ENCODE results near the gene PPP1R14C. TPM values are rescaled to one million over a fixed set of nuclear protein-coding genes. Genes with fewer than 3 reads are reported as not detected.
"Not testable (repeated sequence)": the region's sequence is repeated elsewhere in the genome, so short reads cannot be mapped to it uniquely, and the experiment has no call there.

The PPP1R14C gene
- total RNA-seq, 1 donor from 2014 or later: 0.26 TPM

DNA sequence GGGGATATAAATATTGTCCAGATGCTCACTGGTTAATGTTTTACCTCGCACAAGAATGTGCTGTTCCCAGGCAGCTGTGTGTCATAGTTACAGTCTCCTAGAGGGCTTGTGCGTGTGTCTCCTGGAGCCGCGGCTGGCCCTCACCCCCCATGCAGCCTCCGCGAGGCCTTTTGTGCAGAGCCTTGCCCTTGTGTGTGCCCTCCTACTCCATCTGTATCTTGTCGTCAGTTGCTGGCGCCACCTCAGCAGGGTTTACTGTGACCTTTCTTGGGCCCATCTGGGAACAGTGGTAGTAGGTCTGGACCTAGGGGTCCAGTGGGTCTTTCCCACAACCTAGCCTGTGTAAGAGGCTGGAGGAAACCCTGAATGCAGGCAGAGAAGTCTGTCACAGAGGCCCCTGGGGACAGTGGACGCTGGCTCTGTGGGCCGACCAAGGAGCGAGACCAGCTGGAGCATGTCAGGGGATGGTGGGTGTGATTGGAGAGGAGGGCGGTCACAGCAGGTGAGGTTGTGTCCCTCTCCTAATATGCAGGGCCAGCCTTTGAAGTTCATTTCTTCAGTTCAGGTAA, 35.2 kb downstream of the PPP1R14C start:
- TF ChIP-seq, protein P1, sequence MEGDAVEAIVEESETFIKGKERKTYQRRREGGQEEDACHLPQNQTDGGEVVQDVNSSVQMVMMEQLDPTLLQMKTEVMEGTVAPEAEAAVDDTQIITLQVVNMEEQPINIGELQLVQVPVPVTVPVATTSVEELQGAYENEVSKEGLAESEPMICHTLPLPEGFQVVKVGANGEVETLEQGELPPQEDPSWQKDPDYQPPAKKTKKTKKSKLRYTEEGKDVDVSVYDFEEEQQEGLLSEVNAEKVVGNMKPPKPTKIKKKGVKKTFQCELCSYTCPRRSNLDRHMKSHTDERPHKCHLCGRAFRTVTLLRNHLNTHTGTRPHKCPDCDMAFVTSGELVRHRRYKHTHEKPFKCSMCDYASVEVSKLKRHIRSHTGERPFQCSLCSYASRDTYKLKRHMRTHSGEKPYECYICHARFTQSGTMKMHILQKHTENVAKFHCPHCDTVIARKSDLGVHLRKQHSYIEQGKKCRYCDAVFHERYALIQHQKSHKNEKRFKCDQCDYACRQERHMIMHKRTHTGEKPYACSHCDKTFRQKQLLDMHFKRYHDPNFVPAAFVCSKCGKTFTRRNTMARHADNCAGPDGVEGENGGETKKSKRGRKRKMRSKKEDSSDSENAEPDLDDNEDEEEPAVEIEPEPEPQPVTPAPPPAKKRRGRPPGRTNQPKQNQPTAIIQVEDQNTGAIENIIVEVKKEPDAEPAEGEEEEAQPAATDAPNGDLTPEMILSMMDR (IDR thresholded peaks at IDR 0.05): no peak
- TF ChIP-seq EZH2 (IDR thresholded peaks at IDR 0.05): no peak
- TF ChIP-seq EZH2phosphoT487 (IDR thresholded peaks at IDR 0.05): no peak
- Histone ChIP-seq H3K4me1 (no peaks in the 10 kb centered on the region), H3K79me2 (ENCODE audit: low read depth) (no peaks in the 10 kb centered on the region), H3K9me3 (ENCODE audit: low read depth) (no peaks in the 10 kb centered on the region), H3K36me3 (no peaks in the 10 kb centered on the region), H3K9ac (no peak overlapping the region), H3K27ac (no peak overlapping the region), H3F3A (ENCODE audit: low read depth) (no peaks in the 10 kb centered on the region), H3K4me3 (no peak overlapping the region), H2AFZ (replicated peaks) (no peak overlapping the region), H3K4me2 (no peak overlapping the region), H3K27me3 (no peaks in the 10 kb centered on the region), H4K20me1 (ENCODE audit: low read depth) (no peaks in the 10 kb centered on the region)
- Mint-ChIP-seq H3K4me3 (no peak overlapping the region), H3K9me3 (no peaks in the 10 kb centered on the region), H3K4me1 (peaks cover 20% of the 10 kb centered on the region), H3K27ac (peak overlapping the region; percentile 58), H3K27me3 (ENCODE audit: insufficient read depth, low read depth) (peaks cover 7% of the 10 kb centered on the region), H3K36me3 (no peaks in the 10 kb centered on the region)
- no peak for DNase-seq (ENCODE audit: low spot score)

DNA sequence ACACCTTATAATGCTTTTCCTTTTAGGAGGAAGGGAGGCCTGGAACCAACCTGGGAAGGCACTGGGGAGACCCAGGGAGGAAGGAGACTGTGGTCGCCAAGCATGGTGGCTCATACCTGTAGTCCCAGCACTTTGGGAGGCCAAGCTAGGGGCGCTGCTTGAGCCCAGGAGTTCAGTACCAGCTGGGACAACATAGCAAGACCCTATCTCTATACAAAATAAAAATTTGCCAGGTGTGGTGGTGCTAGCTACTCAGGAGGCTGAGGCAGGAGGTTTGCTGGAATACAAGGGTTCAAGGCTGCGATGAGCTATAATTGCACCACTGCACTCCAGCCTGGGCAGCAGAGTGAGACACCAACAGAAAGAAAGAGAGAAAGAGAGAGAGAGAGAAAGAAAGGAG, 36.2 kb downstream of the PPP1R14C start:
- Histone ChIP-seq H3F3A (ENCODE audit: low read depth) (no peaks in the 10 kb centered on the region), H4K20me1 (ENCODE audit: low read depth) (no peaks in the 10 kb centered on the region), H3K4me2 (no peak overlapping the region), H3K79me2 (ENCODE audit: low read depth) (no peaks in the 10 kb centered on the region), H3K36me3 (no peaks in the 10 kb centered on the region), H3K9ac (no peak overlapping the region), H2AFZ (replicated peaks) (no peak overlapping the region), H3K4me3 (no peak overlapping the region), H3K27ac (no peak overlapping the region), H3K4me1 (no peaks in the 10 kb centered on the region), H3K9me3 (ENCODE audit: low read depth) (no peaks in the 10 kb centered on the region), H3K27me3 (no peaks in the 10 kb centered on the region)
- Mint-ChIP-seq H3K9me3 (no peaks in the 10 kb centered on the region), H3K4me3 (no peak overlapping the region), H3K27ac (no peak overlapping the region), H3K27me3 (ENCODE audit: insufficient read depth, low read depth) (peaks cover 7% of the 10 kb centered on the region), H3K36me3 (no peaks in the 10 kb centered on the region), H3K4me1 (peaks cover 20% of the 10 kb centered on the region)
- TF ChIP-seq, protein P1 (IDR thresholded peaks at IDR 0.05): no peak
- TF ChIP-seq EZH2 (IDR thresholded peaks at IDR 0.05): no peak
- TF ChIP-seq EZH2phosphoT487 (IDR thresholded peaks at IDR 0.05): no peak
- DNase-seq (ENCODE audit: low spot score): no peak

DNA sequence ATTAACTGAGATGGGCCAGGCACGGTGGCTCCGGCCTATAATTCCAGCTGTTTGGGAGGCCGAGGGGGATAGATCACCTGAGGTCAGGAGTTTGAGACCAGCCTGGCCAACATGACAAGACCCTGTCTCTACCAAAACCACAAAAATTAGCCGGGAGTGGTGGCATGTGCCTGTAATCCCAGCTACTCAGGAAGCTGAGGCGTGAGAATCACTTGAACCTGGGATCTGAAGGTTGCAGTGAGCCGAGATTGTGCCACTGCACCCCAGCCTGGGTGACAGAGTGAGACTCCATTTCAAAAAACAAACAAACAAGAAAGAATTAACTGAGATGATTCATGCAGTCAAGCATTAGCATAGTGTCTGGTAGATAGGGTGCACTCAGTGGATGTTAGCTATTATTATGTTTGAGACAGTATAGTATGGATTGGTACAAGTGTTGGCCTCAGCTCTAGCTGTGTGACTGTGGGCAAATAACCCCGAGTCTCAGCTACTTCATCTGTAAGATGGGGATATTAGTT, 37.1 kb downstream of the PPP1R14C start:
- not testable (repeated sequence) for H3K27ac Mint-ChIP-seq

DNA sequence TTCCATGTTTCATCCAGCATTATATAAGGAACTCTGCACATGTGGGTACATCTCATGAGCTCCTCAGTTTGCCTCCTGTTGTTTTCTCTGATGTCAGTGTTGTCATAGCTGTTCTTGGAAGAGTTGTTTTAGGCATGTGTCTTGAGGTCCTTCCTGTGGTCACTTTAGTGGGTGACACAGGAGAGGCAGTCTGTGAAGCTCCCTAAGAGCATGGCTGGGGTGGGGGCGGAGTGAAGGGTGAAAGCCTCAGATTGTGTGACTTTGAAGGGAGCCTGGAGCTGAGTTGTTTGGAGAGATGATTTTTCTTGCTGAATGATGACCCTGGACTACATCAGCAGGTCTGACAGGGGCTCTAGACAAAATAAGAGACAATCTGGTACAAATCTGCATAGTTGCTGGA, 37.7 kb downstream of the PPP1R14C start:
- TF ChIP-seq EZH2phosphoT487 (IDR thresholded peaks at IDR 0.05) (no peak), EZH2 (IDR thresholded peaks at IDR 0.05) (no peak)
- TF ChIP-seq, protein P1 (IDR thresholded peaks at IDR 0.05): no peak

More for the DNA sequence above, 37.1 kb downstream of the PPP1R14C start:
- not testable (repeated sequence) for H3K4me1 ChIP-seq; H4K20me1 ChIP-seq (ENCODE audit: low read depth); H3K9me3 ChIP-seq (ENCODE audit: low read depth); H3K9ac ChIP-seq; H3K4me3 ChIP-seq; H3F3A ChIP-seq (ENCODE audit: low read depth); H3K27me3 Mint-ChIP-seq (ENCODE audit: insufficient read depth, low read depth); H2AFZ ChIP-seq (replicated peaks); H3K27me3 ChIP-seq; H3K9me3 Mint-ChIP-seq; H3K27ac ChIP-seq; H3K36me3 Mint-ChIP-seq; H3K36me3 ChIP-seq; H3K4me2 ChIP-seq; H3K79me2 ChIP-seq (ENCODE audit: low read depth); DNase-seq (ENCODE audit: low spot score)
- Mint-ChIP-seq H3K4me1 (peaks cover 20% of the 10 kb centered on the region), H3K4me3 (peak overlapping the region; percentile 52)

More for the DNA sequence above, 37.7 kb downstream of the PPP1R14C start:
- H3K4me2 ChIP-seq: no peak overlapping the region
- H3K79me2 ChIP-seq (ENCODE audit: low read depth): no peaks in the 10 kb centered on the region
- no peak overlapping the region for H3K27ac ChIP-seq
- H3K9ac ChIP-seq: no peak overlapping the region
- peaks cover 7% of the 10 kb centered on the region for H3K27me3 Mint-ChIP-seq (ENCODE audit: insufficient read depth, low read depth)
- H3K9me3 Mint-ChIP-seq: no peaks in the 10 kb centered on the region
- H3K4me3 Mint-ChIP-seq: no peak overlapping the region
- H3F3A ChIP-seq (ENCODE audit: low read depth): no peaks in the 10 kb centered on the region
- H3K4me3 ChIP-seq: no peak overlapping the region
- H3K27ac Mint-ChIP-seq: no peak overlapping the region
- no peaks in the 10 kb centered on the region for H3K36me3 Mint-ChIP-seq
- H3K4me1 ChIP-seq: no peaks in the 10 kb centered on the region
- H2AFZ ChIP-seq (replicated peaks): no peak overlapping the region
- no peak for DNase-seq (ENCODE audit: low spot score)
- no peaks in the 10 kb centered on the region for H4K20me1 ChIP-seq (ENCODE audit: low read depth)
- no peaks in the 10 kb centered on the region for H3K27me3 ChIP-seq
- no peaks in the 10 kb centered on the region for H3K9me3 ChIP-seq (ENCODE audit: low read depth)
- no peaks in the 10 kb centered on the region for H3K36me3 ChIP-seq
- H3K4me1 Mint-ChIP-seq: peaks cover 20% of the 10 kb centered on the region

All from neural progenitor cell (in vitro differentiated cells).